RWPE1 (cell line): ENCODE measurements around the gene SERPINA1.

Experiments
- CTCF ChIA-PET: fragments of 350-600 bp; sonication (Branson Sonifier 250); formaldehyde crosslinking; extraction: SDS; loops from one replicate; lab custom pipeline; 2021; lab: Yijun Ruan, JAX
- POLR2A ChIA-PET: fragments of 400-600 bp; formaldehyde crosslinking; extraction: SDS; loops from one replicate; lab custom pipeline; 2020; ENCODE audit warnings: antibody characterized with exemption; ENCODE audit not compliant: low non-redundant PET; lab: Yijun Ruan, JAX
- DNase-seq: peaks from one replicate; pipeline ENCODE4 v3.0.0; 2012; ENCODE audit warnings: low spot score
- H3K27ac ChIP-seq: fragments of 450-650 bp; 2 replicates; pipeline ENCODE4 v1.5.1; 2017
- TF ChIP-seq, protein P1 (sequence below): fragments of 450-650 bp; conservative IDR thresholded peaks from 2 replicates; pipeline ENCODE4 v1.5.1; 2017; ENCODE audit warnings: low read depth, mild to moderate bottlenecking

The SERPINA1 gene

GRCh38 chr14:94406910-94407309, 18.5 kb upstream of the SERPINA1 start:
- DNase-seq = no peak
- TF ChIP-seq, protein P1, sequence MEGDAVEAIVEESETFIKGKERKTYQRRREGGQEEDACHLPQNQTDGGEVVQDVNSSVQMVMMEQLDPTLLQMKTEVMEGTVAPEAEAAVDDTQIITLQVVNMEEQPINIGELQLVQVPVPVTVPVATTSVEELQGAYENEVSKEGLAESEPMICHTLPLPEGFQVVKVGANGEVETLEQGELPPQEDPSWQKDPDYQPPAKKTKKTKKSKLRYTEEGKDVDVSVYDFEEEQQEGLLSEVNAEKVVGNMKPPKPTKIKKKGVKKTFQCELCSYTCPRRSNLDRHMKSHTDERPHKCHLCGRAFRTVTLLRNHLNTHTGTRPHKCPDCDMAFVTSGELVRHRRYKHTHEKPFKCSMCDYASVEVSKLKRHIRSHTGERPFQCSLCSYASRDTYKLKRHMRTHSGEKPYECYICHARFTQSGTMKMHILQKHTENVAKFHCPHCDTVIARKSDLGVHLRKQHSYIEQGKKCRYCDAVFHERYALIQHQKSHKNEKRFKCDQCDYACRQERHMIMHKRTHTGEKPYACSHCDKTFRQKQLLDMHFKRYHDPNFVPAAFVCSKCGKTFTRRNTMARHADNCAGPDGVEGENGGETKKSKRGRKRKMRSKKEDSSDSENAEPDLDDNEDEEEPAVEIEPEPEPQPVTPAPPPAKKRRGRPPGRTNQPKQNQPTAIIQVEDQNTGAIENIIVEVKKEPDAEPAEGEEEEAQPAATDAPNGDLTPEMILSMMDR = no peak
- H3K27ac ChIP-seq = no peak overlapping the region
- CTCF ChIA-PET = no interaction called here
- POLR2A ChIA-PET = no interaction called here

GRCh38 chr14:94405486-94405885, 17.1 kb upstream of the SERPINA1 start:
- ChIA-PET POLR2A (no interaction called here), CTCF (no interaction called here)
- no peak for DNase-seq
- no peak overlapping the region for H3K27ac ChIP-seq
- TF ChIP-seq, protein P1 = no peak

- TF ChIP-seq, protein P1 = no peak
- ChIA-PET POLR2A (no interaction called here), CTCF (no interaction called here)
- no peak for DNase-seq
- H3K27ac ChIP-seq = no peak overlapping the region
Measured at GRCh38 chr14:94404561-94404960, 16.2 kb upstream of the SERPINA1 start.

GRCh38 chr14:94403312-94403932, 15.0 kb upstream of the SERPINA1 start:
- CTCF ChIA-PET = interaction anchor here (0.5 kb wide), 1 partner anchor 1400 kb away, joined by 3 read pairs; no protein-coding TSS in a partner anchor
- POLR2A ChIA-PET = interaction anchor here (0.5 kb wide), 1 partner anchor 702 kb away, joined by 3 read pairs; no protein-coding TSS in a partner anchor
- no peak overlapping the region for H3K27ac ChIP-seq
- TF ChIP-seq, protein P1 = no peak
- DNase-seq = no peak

- TF ChIP-seq, protein P1 = no peak
- no peak overlapping the region for H3K27ac ChIP-seq
- POLR2A ChIA-PET = no interaction called here
Measured at GRCh38 chr14:94401083-94401482, 12.7 kb upstream of the SERPINA1 start.

DNA sequence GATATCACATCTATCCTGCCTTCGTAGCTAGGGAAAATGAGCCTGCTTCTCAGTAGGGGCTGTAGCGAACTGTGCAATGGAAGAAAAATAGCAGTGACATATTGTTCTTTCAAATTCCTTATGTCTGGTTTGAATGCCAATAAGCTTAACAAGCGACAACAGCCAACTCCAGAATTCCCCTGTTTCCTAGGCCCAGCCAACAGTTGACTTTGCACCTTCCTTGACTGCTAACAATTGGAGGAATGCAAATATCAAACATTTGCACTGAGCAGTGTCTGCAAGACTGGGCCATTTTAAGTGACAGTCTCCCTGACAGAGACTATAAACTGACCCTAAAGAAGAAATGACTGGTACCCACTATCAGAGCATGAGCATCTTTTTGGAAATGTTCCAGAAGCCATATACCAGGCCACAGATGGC, 12.0 kb upstream of the SERPINA1 start:
- TF ChIP-seq, protein P1 = no peak
- no peak for DNase-seq
- no peak overlapping the region for H3K27ac ChIP-seq
- ChIA-PET POLR2A (no interaction called here), CTCF (no interaction called here)

More at GRCh38 chr14:94401083-94401482, 12.7 kb upstream of the SERPINA1 start:
- CTCF ChIA-PET = interaction anchor here (1.3 kb wide), 1 partner anchor 22 kb away, joined by 5 read pairs; no protein-coding TSS in a partner anchor
- peak; percentile 79 for DNase-seq
